Measurements from ENCODE around the gene NR0B2.
A peak's percentile ranks its signal among the peaks of the same experiment; 100 is the strongest.

The NR0B2 gene

DNA sequence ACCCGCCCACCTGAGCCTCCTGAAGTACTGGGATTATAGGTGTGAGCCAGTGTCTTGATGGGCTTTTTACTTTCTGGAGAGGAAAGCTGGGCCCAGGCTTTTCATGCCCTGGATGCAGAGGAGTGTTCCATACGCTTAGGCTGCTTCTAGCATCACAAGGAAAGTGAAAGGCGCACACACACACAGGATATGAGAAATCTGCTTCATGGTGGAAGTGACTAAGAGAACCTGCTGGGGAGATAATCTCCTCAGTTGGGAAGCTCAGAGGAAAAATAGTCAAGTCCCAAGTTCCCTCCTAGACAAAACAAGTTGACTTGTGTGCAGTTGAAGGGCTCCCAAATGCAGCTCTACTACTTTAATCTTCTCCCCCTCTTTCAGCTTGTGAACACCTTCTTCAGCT lies 9.9 kb upstream of the NR0B2 start:
- no peak for TF ChIP-seq NFIC (IDR thresholded peaks at IDR 0.05)
- TF ChIP-seq RAD21 (IDR thresholded peaks at IDR 0.05; ENCODE audit: low read depth) = no peak
- TF ChIP-seq TAF1 (IDR thresholded peaks at IDR 0.05; ENCODE audit: low read depth) = no peak
- no peak for TF ChIP-seq YY1 (IDR thresholded peaks at IDR 0.05; ENCODE audit: low read depth)
- TF ChIP-seq TEAD4 (IDR thresholded peaks at IDR 0.05) = no peak
- no peak for TF ChIP-seq USF1 (IDR thresholded peaks at IDR 0.05)
- TF ChIP-seq TCF12 (IDR thresholded peaks at IDR 0.05; ENCODE audit: low read depth) = no peak
- TF ChIP-seq, protein P1, sequence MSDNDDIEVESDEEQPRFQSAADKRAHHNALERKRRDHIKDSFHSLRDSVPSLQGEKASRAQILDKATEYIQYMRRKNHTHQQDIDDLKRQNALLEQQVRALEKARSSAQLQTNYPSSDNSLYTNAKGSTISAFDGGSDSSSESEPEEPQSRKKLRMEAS (IDR thresholded peaks at IDR 0.05) = no peak
- no peak for TF ChIP-seq FOXM1 (IDR thresholded peaks at IDR 0.05; ENCODE audit: borderline replicate concordance, low read depth)
- TF ChIP-seq EP300 (IDR thresholded peaks at IDR 0.05; ENCODE audit: borderline replicate concordance) = no peak

DNA sequence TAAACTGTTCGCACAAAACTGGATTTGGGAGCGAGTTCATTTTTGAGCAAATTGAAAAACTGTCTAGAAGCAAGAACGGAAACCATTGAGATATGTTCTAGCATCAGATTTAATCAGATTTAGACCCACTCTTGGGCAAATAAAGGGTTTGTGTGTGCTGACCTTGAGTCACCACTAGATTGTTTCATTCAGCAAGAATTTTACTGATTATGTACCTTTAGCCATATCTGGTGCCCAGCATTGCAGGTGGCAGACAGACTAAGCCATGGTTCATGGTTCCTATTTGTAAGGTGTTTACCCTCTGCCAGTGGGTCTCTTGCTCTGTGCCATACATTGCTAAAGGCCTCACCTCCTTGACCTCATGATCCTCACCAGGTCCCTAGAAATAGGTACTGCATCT lies 9.1 kb upstream of the NR0B2 start:
- TF ChIP-seq RAD21 (IDR thresholded peaks at IDR 0.05; ENCODE audit: low read depth) = no peak
- TF ChIP-seq EGR1 (IDR thresholded peaks at IDR 0.05) = no peak
- TF ChIP-seq TCF12 (IDR thresholded peaks at IDR 0.05; ENCODE audit: low read depth) = no peak
- TF ChIP-seq TEAD4 (IDR thresholded peaks at IDR 0.05) = no peak
- no peak for TF ChIP-seq FOXM1 (IDR thresholded peaks at IDR 0.05; ENCODE audit: borderline replicate concordance, low read depth)
- TF ChIP-seq ZBTB7A (IDR thresholded peaks at IDR 0.05; ENCODE audit: low read depth) = no peak
- TF ChIP-seq CREB1 (IDR thresholded peaks at IDR 0.05; ENCODE audit: low read depth) = no peak
- TF ChIP-seq EP300 (IDR thresholded peaks at IDR 0.05; ENCODE audit: borderline replicate concordance) = no peak
- no peak for TF ChIP-seq NFIC (IDR thresholded peaks at IDR 0.05)
- TF ChIP-seq TAF1 (IDR thresholded peaks at IDR 0.05; ENCODE audit: low read depth) = no peak
- TF ChIP-seq, protein P2, sequence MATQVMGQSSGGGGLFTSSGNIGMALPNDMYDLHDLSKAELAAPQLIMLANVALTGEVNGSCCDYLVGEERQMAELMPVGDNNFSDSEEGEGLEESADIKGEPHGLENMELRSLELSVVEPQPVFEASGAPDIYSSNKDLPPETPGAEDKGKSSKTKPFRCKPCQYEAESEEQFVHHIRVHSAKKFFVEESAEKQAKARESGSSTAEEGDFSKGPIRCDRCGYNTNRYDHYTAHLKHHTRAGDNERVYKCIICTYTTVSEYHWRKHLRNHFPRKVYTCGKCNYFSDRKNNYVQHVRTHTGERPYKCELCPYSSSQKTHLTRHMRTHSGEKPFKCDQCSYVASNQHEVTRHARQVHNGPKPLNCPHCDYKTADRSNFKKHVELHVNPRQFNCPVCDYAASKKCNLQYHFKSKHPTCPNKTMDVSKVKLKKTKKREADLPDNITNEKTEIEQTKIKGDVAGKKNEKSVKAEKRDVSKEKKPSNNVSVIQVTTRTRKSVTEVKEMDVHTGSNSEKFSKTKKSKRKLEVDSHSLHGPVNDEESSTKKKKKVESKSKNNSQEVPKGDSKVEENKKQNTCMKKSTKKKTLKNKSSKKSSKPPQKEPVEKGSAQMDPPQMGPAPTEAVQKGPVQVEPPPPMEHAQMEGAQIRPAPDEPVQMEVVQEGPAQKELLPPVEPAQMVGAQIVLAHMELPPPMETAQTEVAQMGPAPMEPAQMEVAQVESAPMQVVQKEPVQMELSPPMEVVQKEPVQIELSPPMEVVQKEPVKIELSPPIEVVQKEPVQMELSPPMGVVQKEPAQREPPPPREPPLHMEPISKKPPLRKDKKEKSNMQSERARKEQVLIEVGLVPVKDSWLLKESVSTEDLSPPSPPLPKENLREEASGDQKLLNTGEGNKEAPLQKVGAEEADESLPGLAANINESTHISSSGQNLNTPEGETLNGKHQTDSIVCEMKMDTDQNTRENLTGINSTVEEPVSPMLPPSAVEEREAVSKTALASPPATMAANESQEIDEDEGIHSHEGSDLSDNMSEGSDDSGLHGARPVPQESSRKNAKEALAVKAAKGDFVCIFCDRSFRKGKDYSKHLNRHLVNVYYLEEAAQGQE (IDR thresholded peaks at IDR 0.05; ENCODE audit: low read depth) = no peak
- TF ChIP-seq, protein P1 (IDR thresholded peaks at IDR 0.05) = no peak
- TF ChIP-seq CEBPB (IDR thresholded peaks at IDR 0.05) = no peak
- no peak for TF ChIP-seq USF1 (IDR thresholded peaks at IDR 0.05)
- no peak for TF ChIP-seq YY1 (IDR thresholded peaks at IDR 0.05; ENCODE audit: low read depth)

GRCh38 chr1:26922431-26922729 lies 8.6 kb upstream of the NR0B2 start:
- TF ChIP-seq RAD21 (IDR thresholded peaks at IDR 0.05; ENCODE audit: low read depth) = no peak
- TF ChIP-seq TCF12 (IDR thresholded peaks at IDR 0.05; ENCODE audit: low read depth) = no peak
- no peak for TF ChIP-seq NFIC (IDR thresholded peaks at IDR 0.05)
- no peak for TF ChIP-seq YY1 (IDR thresholded peaks at IDR 0.05; ENCODE audit: low read depth)
- no peak for TF ChIP-seq CEBPB (IDR thresholded peaks at IDR 0.05)
- no peak for TF ChIP-seq USF1 (IDR thresholded peaks at IDR 0.05)
- TF ChIP-seq, protein P2 (IDR thresholded peaks at IDR 0.05; ENCODE audit: low read depth) = no peak
- TF ChIP-seq CREB1 (IDR thresholded peaks at IDR 0.05; ENCODE audit: low read depth) = no peak
- TF ChIP-seq, protein P1 (IDR thresholded peaks at IDR 0.05) = no peak
- no peak for TF ChIP-seq EGR1 (IDR thresholded peaks at IDR 0.05)
- no peak for TF ChIP-seq TEAD4 (IDR thresholded peaks at IDR 0.05)
- no peak for TF ChIP-seq TAF1 (IDR thresholded peaks at IDR 0.05; ENCODE audit: low read depth)
- TF ChIP-seq FOXM1 (IDR thresholded peaks at IDR 0.05; ENCODE audit: borderline replicate concordance, low read depth) = no peak

- TF ChIP-seq, protein P2 (IDR thresholded peaks at IDR 0.05; ENCODE audit: low read depth) = no peak
- peak; percentile 82 for TF ChIP-seq TAF1 (IDR thresholded peaks at IDR 0.05; ENCODE audit: low read depth)
- 0 out of 2 replicates have a peak, but pooled peaks have one; percentile 9 for TF ChIP-seq EP300 (IDR thresholded peaks at IDR 0.05; ENCODE audit: borderline replicate concordance)
- no peak for TF ChIP-seq TEAD4 (IDR thresholded peaks at IDR 0.05)
- TF ChIP-seq TCF12 (IDR thresholded peaks at IDR 0.05; ENCODE audit: low read depth) = no peak; the same call in 1 of the 2 replicates
- TF ChIP-seq CREB1 (IDR thresholded peaks at IDR 0.05; ENCODE audit: low read depth) = peak; percentile 69; the same call in 1 of the 2 replicates
- no peak; the same call in 1 of the 2 replicates for TF ChIP-seq EGR1 (IDR thresholded peaks at IDR 0.05)
- no peak for TF ChIP-seq RAD21 (IDR thresholded peaks at IDR 0.05; ENCODE audit: low read depth)
- TF ChIP-seq FOXM1 (IDR thresholded peaks at IDR 0.05; ENCODE audit: borderline replicate concordance, low read depth) = no peak; the same call in 1 of the 2 replicates
- TF ChIP-seq YY1 (IDR thresholded peaks at IDR 0.05; ENCODE audit: low read depth) = peak; percentile 42; the same call in 1 of the 2 replicates
- TF ChIP-seq, protein P1 (IDR thresholded peaks at IDR 0.05) = peak; percentile 92
- TF ChIP-seq CEBPB (IDR thresholded peaks at IDR 0.05) = no peak
- peak; percentile 5; the same call in 1 of the 2 replicates for TF ChIP-seq USF1 (IDR thresholded peaks at IDR 0.05)
- TF ChIP-seq NFIC (IDR thresholded peaks at IDR 0.05) = peak; percentile 33; the same call in 1 of the 2 replicates
- TF ChIP-seq ZBTB7A (IDR thresholded peaks at IDR 0.05; ENCODE audit: low read depth) = peak; percentile 27; the same call in 1 of the 2 replicates
These were observed 8.0 kb upstream of the NR0B2 start, which contains the start of gene NUDC for GRCh38 chr1:26921540-26922430. TSS of gene NUDC (plus strand) at chr1:26921743. CDS start at chr1:26921849, 106 bp downstream.

Data from Ishikawa (cell line).